ENCODE measurements around the gene MAP3K20.

DNA sequence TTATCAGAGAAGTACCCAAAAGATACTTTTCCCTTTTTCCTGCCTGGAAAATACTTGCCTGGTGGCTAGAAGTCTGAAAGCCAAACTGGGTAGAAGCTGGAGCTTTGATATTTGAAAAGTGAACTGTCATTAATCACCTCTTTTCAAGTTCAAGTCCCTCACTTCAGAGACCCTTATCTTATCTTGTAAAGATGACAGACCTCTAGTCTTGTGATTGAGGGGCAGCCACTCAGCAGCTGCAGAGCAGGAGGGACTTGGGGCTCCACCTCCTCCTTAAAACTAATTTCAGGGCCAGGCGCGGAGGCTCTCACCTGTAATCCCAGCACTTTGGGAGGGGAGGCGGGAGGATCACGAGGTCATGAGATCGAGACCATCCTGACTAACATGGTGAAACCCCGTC lies 214.9 kb downstream of the MAP3K20 start:
- TF ChIP-seq, protein P1, sequence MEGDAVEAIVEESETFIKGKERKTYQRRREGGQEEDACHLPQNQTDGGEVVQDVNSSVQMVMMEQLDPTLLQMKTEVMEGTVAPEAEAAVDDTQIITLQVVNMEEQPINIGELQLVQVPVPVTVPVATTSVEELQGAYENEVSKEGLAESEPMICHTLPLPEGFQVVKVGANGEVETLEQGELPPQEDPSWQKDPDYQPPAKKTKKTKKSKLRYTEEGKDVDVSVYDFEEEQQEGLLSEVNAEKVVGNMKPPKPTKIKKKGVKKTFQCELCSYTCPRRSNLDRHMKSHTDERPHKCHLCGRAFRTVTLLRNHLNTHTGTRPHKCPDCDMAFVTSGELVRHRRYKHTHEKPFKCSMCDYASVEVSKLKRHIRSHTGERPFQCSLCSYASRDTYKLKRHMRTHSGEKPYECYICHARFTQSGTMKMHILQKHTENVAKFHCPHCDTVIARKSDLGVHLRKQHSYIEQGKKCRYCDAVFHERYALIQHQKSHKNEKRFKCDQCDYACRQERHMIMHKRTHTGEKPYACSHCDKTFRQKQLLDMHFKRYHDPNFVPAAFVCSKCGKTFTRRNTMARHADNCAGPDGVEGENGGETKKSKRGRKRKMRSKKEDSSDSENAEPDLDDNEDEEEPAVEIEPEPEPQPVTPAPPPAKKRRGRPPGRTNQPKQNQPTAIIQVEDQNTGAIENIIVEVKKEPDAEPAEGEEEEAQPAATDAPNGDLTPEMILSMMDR (IDR thresholded peaks at IDR 0.05) = no peak
- TF ChIP-seq POLR2AphosphoS5 (IDR thresholded peaks at IDR 0.05) = no peak
- no peak for TF ChIP-seq POLR2A (IDR thresholded peaks at IDR 0.05)
